GM12892 (cell line): Measurements from ENCODE around the gene FSD1.

Experiments used
- POLR2AphosphoS5 ChIP-seq: IDR thresholded peaks from 2 replicates; pipeline ENCODE4 v1.6.1; 2011; ENCODE audit warnings: low read depth, low read length, control low read depth
- TAF1 ChIP-seq: IDR thresholded peaks from 2 replicates; pipeline ENCODE4 v1.6.1; 2011; ENCODE audit warnings: low read depth, mild to moderate bottlenecking, control low read depth, low read length, borderline replicate concordance

GRCh38 chr19:4302243-4302640 is 2.2 kb upstream of the FSD1 start, which contains the start of gene TMIGD2:
- TF ChIP-seq POLR2AphosphoS5 = no peak
- TF ChIP-seq TAF1 = no peak
